ENCODE results near the gene C9.
"Not testable (repeated sequence)": the region's sequence is repeated elsewhere in the genome, so short reads cannot be mapped to it uniquely, and the experiment has no call there.

C9 gene

DNA sequence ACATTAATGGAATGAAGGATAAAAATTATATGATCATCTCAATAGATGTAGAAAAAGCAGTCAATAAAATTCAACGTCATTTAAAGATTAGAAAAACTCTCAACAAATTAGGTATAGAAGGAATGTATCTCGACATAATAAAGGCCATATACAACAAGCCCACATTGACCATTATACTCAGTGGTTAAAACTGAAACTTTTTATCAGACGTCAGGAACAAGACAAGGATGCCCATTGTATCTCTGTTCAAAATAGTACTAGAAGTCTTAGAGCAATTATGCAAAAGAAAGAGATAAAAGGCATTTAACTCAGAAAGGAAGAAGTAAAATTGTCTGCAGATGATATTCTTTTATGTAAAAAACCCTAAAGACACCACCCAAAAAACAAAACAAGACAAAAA lies 40.8 kb downstream of the C9 start:
- Mint-ChIP-seq H3K36me3 (peaks cover 9% of the 10 kb centered on the region), H3K9me3 (ENCODE audit: low read depth) (no peaks in the 10 kb centered on the region), H3K4me1 (ENCODE audit: low read depth) (no peaks in the 10 kb centered on the region), H3K27ac (no peak overlapping the region), H3K4me3 (no peak overlapping the region), H3K27me3 (peaks cover 6% of the 10 kb centered on the region)

DNA sequence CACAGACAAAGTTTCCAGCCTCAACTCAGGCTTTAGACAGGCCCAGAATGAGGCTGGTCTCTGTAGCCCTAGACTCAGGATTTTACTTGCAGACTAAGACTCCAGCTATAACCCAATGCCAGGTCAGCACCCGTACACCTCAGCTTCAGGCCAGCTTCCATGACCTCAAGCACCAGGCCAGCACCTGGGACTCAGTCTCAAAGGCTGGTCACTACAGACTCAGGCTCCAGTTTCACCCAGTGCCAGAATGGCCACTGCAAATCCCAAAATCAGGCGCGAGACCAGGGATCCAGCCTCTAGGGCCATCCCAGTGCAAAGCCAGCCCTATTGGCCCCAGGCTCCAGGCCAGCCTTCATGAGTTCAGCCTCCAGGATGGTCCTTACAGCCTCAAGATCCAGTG lies 44.9 kb downstream of the C9 start:
- Mint-ChIP-seq H3K27ac (no peak overlapping the region), H3K9me3 (ENCODE audit: low read depth) (no peaks in the 10 kb centered on the region), H3K27me3 (peaks cover 6% of the 10 kb centered on the region), H3K4me3 (no peak overlapping the region), H3K4me1 (ENCODE audit: low read depth) (no peaks in the 10 kb centered on the region), H3K36me3 (peaks cover 9% of the 10 kb centered on the region)

DNA sequence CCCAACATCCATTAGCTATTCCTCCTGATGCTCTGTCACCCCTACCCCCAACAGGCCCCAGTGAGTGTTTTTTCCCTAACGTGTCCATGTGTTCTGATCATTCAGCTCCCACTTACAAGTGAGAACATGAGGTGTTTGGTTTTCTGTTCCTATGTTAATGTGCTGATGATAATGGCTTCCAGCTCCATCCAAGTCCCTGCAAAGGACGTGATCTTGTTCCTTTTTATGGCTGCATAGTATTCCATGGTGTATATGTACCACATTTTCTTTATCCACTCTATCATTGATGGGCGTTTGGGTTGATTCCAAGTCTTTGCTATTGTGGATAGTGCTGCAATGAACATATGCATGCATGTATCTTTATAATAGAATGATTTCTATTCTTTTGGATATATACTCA lies 47.8 kb downstream of the C9 start:
- H3K4me3 Mint-ChIP-seq; H3K9me3 Mint-ChIP-seq (ENCODE audit: low read depth); H3K27ac Mint-ChIP-seq; H3K27me3 Mint-ChIP-seq; H3K4me1 Mint-ChIP-seq (ENCODE audit: low read depth); H3K36me3 Mint-ChIP-seq: not testable (repeated sequence)

DNA sequence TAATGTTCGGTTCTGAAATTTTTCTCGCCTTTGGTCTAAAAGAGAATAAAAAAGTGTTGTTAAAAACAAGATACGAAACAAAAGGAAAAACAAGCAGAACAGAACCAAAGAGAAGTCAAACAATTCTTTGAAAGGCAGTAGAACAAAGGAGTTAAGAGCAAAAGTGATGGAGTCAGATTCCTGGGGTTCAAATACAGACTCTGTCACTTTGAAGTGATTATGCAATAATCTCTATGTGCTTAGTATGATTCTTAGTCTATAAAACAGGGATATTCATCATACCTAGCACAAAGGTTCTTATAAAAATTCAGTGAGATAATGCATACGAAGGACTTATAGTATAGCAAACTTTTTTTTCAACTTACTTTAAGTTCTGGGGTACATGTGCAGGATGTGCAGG lies 48.3 kb downstream of the C9 start:
- H3K4me3 Mint-ChIP-seq = no peak overlapping the region
- H3K9me3 Mint-ChIP-seq (ENCODE audit: low read depth) = no peaks in the 10 kb centered on the region
- no peaks in the 10 kb centered on the region for H3K4me1 Mint-ChIP-seq (ENCODE audit: low read depth)
- no peak overlapping the region for H3K27ac Mint-ChIP-seq
- H3K36me3 Mint-ChIP-seq = peaks cover 9% of the 10 kb centered on the region
- peaks cover 4% of the 10 kb centered on the region for H3K27me3 Mint-ChIP-seq

DNA sequence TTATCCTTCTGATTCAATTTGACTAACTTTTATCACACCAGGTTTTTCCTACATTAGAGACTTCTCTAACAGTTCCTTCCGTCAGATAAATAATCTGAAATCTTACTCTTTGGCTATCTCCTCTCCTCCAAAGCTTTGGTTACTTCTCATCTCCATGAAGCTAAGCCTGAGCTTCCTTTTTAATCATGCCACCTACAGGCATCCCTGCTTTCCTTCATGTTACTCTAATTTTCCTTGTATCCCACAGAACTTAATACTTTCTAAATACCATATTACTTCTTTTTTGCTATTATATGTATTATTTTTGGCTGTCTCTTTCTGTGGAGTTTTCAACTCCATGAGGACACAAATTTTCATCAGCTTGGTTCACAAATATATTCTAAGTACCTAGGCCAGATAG lies 49.7 kb downstream of the C9 start:
- no peaks in the 10 kb centered on the region for H3K9me3 Mint-ChIP-seq (ENCODE audit: low read depth)
- H3K27ac Mint-ChIP-seq = no peak overlapping the region
- H3K4me1 Mint-ChIP-seq (ENCODE audit: low read depth) = no peaks in the 10 kb centered on the region
- H3K36me3 Mint-ChIP-seq = peaks cover 2% of the 10 kb centered on the region
- peaks cover 3% of the 10 kb centered on the region for H3K27me3 Mint-ChIP-seq
- no peak overlapping the region for H3K4me3 Mint-ChIP-seq

DNA sequence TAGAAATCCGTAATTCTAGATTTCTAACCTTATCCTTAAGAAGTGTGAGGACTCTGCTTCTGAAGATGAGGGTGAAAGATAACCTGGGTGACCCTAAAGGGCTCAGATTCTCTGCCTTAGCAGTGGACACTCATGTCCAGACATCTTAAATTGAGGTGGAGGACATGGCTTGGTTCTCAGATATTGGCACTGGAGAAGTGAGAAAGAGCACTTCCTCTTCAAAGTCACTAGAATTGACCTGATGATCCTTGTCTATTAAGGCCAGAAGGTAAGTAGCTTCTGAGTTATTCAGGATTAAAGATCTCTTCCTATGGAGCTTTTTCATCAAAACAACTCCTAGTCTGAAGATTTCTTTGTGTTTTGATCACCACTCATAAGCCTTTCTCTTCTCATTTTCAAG lies 54.8 kb downstream of the C9 start:
- Mint-ChIP-seq H3K36me3 (peaks cover 3% of the 10 kb centered on the region), H3K9me3 (ENCODE audit: low read depth) (no peaks in the 10 kb centered on the region), H3K4me1 (ENCODE audit: low read depth) (no peaks in the 10 kb centered on the region), H3K27ac (no peak overlapping the region), H3K4me3 (no peak overlapping the region), H3K27me3 (peaks cover 1% of the 10 kb centered on the region)

DNA sequence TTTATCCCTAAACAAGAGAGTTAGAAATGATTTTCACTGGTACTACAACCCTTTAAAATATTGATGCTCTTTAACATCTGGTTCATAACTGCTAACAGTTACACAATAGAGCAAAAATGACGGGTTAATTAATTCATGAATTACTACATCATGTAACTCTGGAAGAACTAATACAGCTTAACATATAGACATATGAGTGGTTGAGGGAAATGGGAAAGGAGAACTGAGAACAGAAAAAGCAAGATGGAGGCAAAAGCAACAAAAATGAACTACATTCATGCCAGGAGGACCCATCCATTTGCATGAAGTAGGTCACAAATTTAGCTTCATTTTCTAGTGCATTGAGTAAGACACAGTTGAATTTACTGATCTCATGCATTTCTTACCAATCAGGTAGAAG lies 61.8 kb downstream of the C9 start:
- no peak overlapping the region for H3K27ac Mint-ChIP-seq
- H3K36me3 Mint-ChIP-seq = peaks cover 6% of the 10 kb centered on the region
- H3K27me3 Mint-ChIP-seq = peaks cover 4% of the 10 kb centered on the region
- H3K4me3 Mint-ChIP-seq = no peak overlapping the region
- no peaks in the 10 kb centered on the region for H3K4me1 Mint-ChIP-seq (ENCODE audit: low read depth)
- peaks cover 4% of the 10 kb centered on the region for H3K9me3 Mint-ChIP-seq (ENCODE audit: low read depth)

DNA sequence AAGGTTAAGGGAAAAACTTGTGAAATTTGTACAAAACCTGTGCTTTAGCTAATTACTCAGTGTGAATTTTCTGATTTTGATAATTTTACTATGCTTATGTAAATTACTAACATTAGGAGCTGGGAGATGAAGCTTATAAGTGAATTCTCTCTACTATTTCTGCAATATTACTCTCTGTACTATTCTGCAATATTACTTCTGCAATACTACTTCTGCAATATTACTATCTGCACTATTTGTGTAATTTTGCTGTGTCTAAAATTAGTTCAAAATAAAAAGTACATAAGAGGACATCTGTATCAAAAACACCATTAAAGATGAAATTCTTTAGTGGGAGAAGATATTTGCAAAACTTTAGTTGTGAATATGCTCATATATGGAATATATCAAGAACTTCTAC lies 62.9 kb downstream of the C9 start:
- Mint-ChIP-seq H3K27ac (no peak overlapping the region), H3K27me3 (peaks cover 4% of the 10 kb centered on the region), H3K36me3 (peaks cover 4% of the 10 kb centered on the region), H3K4me1 (ENCODE audit: low read depth) (no peaks in the 10 kb centered on the region), H3K4me3 (no peak overlapping the region), H3K9me3 (ENCODE audit: low read depth) (peaks cover 4% of the 10 kb centered on the region)

DNA sequence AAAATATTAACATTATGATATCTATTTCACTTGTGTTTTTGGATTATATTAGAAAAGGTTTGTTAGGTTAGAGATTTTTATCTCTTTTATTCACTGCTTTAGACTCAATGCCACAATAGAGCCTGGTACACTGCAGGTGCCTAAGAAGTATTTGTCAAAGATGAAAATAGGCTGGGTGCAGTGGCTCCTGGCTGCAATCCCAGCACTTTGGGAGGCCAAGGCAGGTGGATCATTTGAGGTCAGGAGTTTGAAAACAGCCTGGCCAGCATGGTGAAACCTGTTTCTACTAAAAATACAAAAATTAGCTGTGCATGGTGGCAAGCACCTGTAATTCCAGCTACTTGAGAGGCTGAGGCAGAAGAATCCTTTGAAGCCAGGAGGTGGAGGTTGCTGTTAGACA lies 64.3 kb downstream of the C9 start:
- peaks cover 4% of the 10 kb centered on the region for H3K9me3 Mint-ChIP-seq (ENCODE audit: low read depth)
- H3K4me1 Mint-ChIP-seq (ENCODE audit: low read depth) = no peaks in the 10 kb centered on the region
- peaks cover 4% of the 10 kb centered on the region for H3K27me3 Mint-ChIP-seq
- H3K27ac Mint-ChIP-seq = no peak overlapping the region
- H3K36me3 Mint-ChIP-seq = peaks cover 3% of the 10 kb centered on the region
- H3K4me3 Mint-ChIP-seq = no peak overlapping the region

DNA sequence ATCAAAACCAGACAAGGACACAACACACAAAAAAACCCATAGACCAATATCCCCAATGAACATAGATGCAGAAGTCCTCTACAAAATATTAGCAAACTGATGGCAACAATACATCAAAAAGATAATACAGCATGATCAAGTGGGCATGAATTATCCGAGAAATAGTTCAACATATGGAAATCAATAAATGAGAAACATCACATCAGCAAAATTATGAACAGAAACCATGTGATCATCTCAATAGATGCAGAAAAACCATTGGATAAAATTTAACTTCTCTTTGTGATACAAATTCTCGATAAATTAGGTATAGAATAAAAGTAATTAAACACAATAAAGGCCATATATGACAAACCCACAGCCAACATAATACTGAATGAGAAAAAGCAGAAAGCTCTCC lies 69.6 kb downstream of the C9 start:
- H3K4me1 Mint-ChIP-seq (ENCODE audit: low read depth) = no peaks in the 10 kb centered on the region
- no peak overlapping the region for H3K27ac Mint-ChIP-seq
- peaks cover 5% of the 10 kb centered on the region for H3K36me3 Mint-ChIP-seq
- no peaks in the 10 kb centered on the region for H3K27me3 Mint-ChIP-seq
- peaks cover 4% of the 10 kb centered on the region for H3K9me3 Mint-ChIP-seq (ENCODE audit: low read depth)
- H3K4me3 Mint-ChIP-seq = no peak overlapping the region

DNA sequence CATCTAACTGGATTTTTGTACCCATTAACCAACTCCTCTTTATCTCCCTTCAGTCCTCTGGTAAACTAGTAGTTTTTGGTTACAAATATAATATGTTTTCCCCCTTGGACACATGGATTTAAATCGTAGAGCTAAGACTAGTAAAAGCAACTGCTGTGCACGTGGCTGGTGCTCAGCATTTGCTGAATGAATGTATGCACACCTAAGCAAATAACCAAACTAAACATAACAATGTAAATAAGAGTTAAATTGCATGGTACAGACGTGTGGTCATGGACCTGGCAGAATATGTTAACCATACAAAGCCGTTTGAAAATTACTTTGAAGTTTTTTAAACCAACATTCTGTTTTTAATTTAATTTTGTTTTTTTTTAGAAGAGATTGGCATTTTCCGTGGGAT lies 79.7 kb downstream of the C9 start:
- Mint-ChIP-seq H3K9me3 (ENCODE audit: low read depth) (no peaks in the 10 kb centered on the region), H3K27ac (no peak overlapping the region), H3K4me3 (no peak overlapping the region), H3K27me3 (peaks cover 5% of the 10 kb centered on the region), H3K4me1 (ENCODE audit: low read depth) (peaks cover 26% of the 10 kb centered on the region), H3K36me3 (peaks cover 3% of the 10 kb centered on the region)

DNA sequence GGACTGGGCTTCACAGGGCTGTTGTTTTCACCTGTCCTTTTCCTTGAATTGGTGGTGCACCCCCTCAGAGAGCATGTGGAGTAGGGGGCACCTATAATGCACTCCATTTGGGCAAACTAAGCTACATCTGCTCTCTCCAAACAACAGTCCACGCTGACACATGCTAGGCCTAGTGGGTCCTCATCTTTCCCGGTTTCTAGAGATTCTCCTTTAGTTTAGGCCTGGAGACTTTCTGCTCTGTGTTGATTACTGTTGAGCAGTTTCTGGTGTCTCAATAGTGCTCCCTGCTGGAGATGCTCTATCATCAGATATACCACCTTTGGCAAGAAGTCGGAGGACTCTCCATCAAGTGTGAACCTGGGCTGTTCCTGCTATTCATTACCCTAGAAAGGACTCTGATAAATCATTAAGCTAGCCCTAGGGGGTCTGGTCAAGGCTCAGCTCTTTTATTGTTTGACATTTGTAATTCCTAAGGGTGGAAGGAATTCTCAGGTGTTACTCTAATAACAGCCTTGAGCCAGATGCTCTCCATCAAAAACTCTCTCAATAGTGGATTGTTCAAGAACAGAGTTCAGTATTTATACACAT lies 81.0 kb downstream of the C9 start:
- H3K27me3 Mint-ChIP-seq = peaks cover 4% of the 10 kb centered on the region
- H3K36me3 Mint-ChIP-seq = peaks cover 3% of the 10 kb centered on the region
- H3K4me1 Mint-ChIP-seq (ENCODE audit: low read depth) = peaks cover 36% of the 10 kb centered on the region
- peak overlapping the region; percentile 81 for H3K27ac Mint-ChIP-seq
- no peaks in the 10 kb centered on the region for H3K9me3 Mint-ChIP-seq (ENCODE audit: low read depth)
- peak overlapping the region; percentile 11 for H3K4me3 Mint-ChIP-seq

DNA sequence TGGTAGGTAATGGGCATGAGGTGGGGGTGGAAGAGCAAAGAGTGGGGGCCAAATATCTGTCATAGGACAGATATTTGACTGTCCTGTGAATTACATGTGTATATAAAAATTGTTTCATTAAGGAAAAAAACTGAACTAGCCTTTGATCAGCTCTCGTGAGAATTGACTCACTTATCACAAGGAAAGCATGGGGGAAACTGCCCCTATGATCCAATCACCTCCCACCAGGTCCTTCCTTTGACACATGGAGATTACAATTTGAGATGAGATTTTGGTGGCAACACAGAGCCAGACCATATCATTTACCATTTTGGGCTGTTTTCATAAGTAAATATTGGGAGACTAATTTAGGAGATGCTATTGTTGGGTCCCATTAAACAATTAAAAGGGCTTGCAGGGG lies 81.7 kb downstream of the C9 start:
- Mint-ChIP-seq H3K27ac (no peak overlapping the region), H3K4me3 (no peak overlapping the region), H3K27me3 (peaks cover 4% of the 10 kb centered on the region), H3K36me3 (peaks cover 3% of the 10 kb centered on the region), H3K4me1 (ENCODE audit: low read depth) (peaks cover 38% of the 10 kb centered on the region), H3K9me3 (ENCODE audit: low read depth) (no peaks in the 10 kb centered on the region)

DNA sequence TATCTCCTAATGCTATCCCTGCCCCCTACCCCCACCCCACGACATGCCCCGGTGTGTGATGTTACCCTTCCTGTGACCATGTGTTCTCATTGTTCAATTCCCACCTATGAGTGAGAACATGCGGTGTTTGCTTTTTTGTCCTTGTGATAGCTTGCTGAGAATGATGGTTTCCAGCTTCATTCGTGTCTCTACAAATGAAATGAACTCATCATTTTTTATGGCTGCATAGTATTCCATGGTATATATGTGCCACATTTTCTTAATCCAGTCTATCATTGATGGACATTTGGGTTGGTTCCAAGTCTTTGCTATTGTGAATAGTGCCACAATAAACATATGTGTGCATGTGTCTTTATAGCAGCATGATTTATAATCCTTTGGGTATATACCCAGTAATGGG lies 88.4 kb downstream of the C9 start:
- H3K9me3 Mint-ChIP-seq (ENCODE audit: low read depth); H3K36me3 Mint-ChIP-seq; H3K27me3 Mint-ChIP-seq: not testable (repeated sequence)
- Mint-ChIP-seq H3K4me3 (peak overlapping the region; percentile 32), H3K4me1 (ENCODE audit: low read depth) (peaks cover 62% of the 10 kb centered on the region), H3K27ac (peak overlapping the region; percentile 99)

DNA sequence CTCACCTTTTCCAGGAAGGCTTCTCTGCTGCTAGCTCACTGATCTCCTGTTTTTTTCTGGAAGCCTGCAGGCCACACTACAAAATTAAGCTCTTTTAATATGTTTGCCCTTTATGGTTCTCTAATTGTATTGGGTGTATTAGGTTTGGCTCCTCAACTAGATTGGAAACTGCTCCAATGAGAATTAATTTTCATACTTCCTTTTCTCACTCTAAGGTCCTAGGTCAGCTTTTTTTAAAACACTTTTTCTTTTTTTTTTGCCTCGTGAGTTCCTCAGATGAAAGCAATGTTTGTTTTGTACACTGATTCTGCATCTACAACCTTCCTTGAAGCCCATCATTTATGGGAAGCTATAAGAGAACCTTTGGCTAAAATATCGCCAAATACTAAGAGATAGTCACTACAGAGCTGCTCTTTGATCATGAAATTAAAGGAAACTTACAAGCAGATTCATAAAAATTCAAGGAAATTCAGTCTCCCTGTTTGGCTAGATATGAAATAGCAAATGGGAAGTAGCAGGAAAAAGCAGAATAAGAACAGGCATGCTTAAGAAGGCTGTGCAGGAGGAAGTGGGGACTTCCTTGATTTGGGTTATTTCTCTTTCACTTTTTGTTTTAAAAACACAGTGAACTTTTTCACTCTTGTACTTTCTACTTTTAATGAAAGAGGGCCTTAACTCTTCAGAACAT lies 89.8 kb downstream of the C9 start:
- H3K4me3 Mint-ChIP-seq = peak overlapping the region; percentile 86
- H3K27me3 Mint-ChIP-seq = no peaks in the 10 kb centered on the region
- peaks cover 57% of the 10 kb centered on the region for H3K4me1 Mint-ChIP-seq (ENCODE audit: low read depth)
- H3K9me3 Mint-ChIP-seq (ENCODE audit: low read depth) = no peaks in the 10 kb centered on the region
- H3K27ac Mint-ChIP-seq = peak overlapping the region; percentile 99
- no peaks in the 10 kb centered on the region for H3K36me3 Mint-ChIP-seq

DNA sequence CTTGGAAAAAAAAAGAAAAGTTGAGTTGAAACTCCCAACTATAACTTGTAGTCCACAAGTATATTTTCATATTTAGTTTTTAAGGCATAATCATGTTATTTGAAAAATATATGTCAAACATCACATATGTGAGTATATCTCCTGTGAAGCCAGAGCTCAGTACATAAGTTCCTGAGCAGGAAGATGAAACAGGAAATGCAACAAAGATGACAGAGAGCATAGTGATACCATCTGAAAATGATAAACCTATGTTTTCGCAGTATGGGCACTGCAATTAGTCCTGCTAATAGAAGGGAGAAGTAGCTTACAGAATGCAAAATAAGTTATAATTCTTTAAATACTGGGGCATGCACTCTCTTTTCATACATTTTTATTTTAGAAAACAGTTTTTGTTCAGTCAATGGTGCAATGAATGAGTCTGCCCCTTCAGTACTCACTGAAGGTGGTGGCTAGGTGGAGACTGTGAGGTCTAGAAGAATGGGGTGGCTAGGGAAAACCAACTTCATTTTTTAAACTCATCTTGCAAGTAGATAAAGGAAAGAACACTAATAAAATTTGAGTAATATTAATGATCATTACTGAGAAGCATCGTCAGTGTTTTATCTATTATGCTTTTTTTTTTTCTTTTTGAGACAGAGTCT lies 90.9 kb downstream of the C9 start:
- Mint-ChIP-seq H3K4me3 (peak overlapping the region; percentile 70), H3K36me3 (no peaks in the 10 kb centered on the region), H3K4me1 (ENCODE audit: low read depth) (peaks cover 48% of the 10 kb centered on the region)

More for the DNA sequence above, 90.9 kb downstream of the C9 start:
- H3K27ac Mint-ChIP-seq = peak overlapping the region; percentile 99
- no peaks in the 10 kb centered on the region for H3K9me3 Mint-ChIP-seq (ENCODE audit: low read depth)
- H3K27me3 Mint-ChIP-seq = no peaks in the 10 kb centered on the region
